ENCODE measurements around the gene GLT8D2. TPM values are rescaled to one million over a fixed set of nuclear protein-coding genes. Genes with fewer than 3 reads are reported as not detected.

The GLT8D2 gene, protein sequence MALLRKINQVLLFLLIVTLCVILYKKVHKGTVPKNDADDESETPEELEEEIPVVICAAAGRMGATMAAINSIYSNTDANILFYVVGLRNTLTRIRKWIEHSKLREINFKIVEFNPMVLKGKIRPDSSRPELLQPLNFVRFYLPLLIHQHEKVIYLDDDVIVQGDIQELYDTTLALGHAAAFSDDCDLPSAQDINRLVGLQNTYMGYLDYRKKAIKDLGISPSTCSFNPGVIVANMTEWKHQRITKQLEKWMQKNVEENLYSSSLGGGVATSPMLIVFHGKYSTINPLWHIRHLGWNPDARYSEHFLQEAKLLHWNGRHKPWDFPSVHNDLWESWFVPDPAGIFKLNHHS
- 10.1 to 13.1 TPM (median 11.1 TPM) in 3 replicates for total RNA-seq

DNA sequence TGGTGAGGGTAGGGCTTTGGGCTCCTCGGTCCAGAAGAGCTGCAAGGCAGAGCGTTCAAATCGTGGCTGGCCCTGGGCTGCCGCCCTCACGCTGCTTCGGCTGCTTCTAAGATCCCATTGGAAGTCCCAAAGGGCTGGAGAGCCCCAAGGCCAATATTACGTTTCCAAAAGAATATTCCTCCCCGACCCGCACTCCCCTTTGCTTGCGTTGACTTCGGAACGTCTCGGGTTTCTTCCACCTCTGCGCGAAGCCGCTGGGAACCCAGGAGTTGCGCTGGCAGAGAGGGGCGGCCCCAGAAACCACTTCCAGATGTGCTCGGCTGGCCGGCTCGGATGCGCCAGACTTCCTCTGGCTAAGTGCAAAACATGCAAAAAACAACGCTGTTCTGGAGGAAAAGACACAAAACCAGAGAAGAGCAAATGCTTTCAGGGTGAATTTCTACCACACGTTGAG lies at the start of gene GLT8D2:
GLT8D2 (minus strand) TSS at position 285 of the 454 bp plus-strand sequence. CDS start 30,539 bp downstream, outside the sequence.
- Mint-ChIP-seq H3K36me3 (no peaks in the 10 kb centered on the region), H3K27ac (peak within 1 kb of the TSS; percentile 86), H3K27me3 (ENCODE audit: low read depth) (peaks cover 37% of the 10 kb centered on the region), H3K4me1 (peaks cover 26% of the 10 kb centered on the region), H3K9me3 (peaks cover 7% of the 10 kb centered on the region), H3K4me3 (peak within 1 kb of the TSS; percentile 78)
- no peak for TF ChIP-seq CTCF (IDR thresholded peaks at IDR 0.05; ENCODE audit: unreplicated experiment)
- DNase-seq (ENCODE audit: low spot score in 2 of 2, unreplicated experiment in 2 of 2): peak; percentile 39 to 71

DNA sequence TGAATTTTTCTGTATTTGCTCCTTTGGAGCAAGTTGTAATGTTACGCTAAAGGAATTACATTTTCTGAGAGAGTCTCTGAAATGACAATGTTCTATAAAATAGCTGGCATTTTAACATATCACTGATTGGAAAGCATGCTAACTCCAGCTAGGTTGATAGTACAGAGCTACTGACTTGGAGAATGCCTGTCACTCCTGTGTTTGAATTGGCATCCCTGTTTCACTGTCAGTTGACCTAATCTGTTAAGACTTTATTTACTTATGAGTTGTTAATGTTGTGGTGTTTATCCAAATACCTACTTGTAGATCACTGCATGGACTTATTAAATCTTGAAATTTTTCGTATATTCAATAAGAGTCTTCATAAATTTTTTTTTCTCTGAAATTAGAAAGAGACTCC lies 48.0 kb upstream of the GLT8D2 start:
- Mint-ChIP-seq H3K27ac (no peak overlapping the region), H3K4me1 (peaks cover 3% of the 10 kb centered on the region), H3K9me3 (no peaks in the 10 kb centered on the region), H3K27me3 (ENCODE audit: low read depth) (no peaks in the 10 kb centered on the region), H3K4me3 (no peak overlapping the region), H3K36me3 (peaks cover 31% of the 10 kb centered on the region)
- no peak for TF ChIP-seq CTCF (IDR thresholded peaks at IDR 0.05; ENCODE audit: unreplicated experiment)
- DNase-seq (ENCODE audit: low spot score in 2 of 2, unreplicated experiment in 2 of 2): no peak

DNA sequence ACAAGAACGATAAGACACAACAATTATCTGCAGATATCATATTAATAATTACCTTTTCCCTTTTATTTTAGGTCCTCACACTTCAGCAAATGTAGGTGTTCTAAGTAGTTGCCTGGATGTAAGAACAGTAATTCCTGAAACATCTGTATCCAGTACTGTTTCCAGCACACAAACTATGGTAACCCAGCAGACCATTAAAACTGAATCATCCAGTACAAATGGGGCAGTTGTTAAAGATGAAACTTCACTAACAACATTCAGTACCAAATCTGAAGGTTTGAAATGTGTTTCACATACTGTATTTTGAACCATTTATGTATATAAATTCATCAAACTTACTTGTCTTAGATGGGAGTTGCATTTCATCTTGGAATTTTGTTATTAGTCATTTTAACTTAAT lies 45.3 kb upstream of the GLT8D2 start:
- peaks cover 3% of the 10 kb centered on the region for H3K4me1 Mint-ChIP-seq
- no peak overlapping the region for H3K4me3 Mint-ChIP-seq
- no peak for TF ChIP-seq CTCF (IDR thresholded peaks at IDR 0.05; ENCODE audit: unreplicated experiment)
- H3K27ac Mint-ChIP-seq: no peak overlapping the region
- H3K36me3 Mint-ChIP-seq: peaks cover 25% of the 10 kb centered on the region
- no peak for DNase-seq (ENCODE audit: low spot score in 2 of 2, unreplicated experiment in 2 of 2)
- H3K27me3 Mint-ChIP-seq (ENCODE audit: low read depth): no peaks in the 10 kb centered on the region
- no peaks in the 10 kb centered on the region for H3K9me3 Mint-ChIP-seq

DNA sequence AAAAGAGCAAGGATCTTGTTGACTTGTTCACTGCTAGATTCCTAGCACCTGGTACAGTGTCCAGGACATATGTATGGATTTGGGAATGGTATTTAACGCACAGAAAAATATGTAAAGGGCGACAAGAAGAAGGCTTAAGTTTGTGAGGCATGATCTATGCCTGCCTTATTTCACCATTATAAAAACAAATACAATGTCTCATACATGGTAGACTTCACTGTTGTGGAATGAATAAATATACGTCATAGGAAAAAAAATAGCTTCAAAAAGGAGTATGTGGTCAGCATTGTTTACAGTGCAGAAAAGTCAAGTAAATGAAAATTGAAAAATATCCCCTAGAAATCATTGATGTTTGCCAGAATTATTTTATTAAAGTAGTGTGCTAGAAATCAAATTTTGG lies 44.3 kb upstream of the GLT8D2 start:
- Mint-ChIP-seq H3K4me3 (no peak overlapping the region), H3K27ac (no peak overlapping the region), H3K9me3 (no peaks in the 10 kb centered on the region), H3K4me1 (peaks cover 3% of the 10 kb centered on the region), H3K36me3 (peaks cover 32% of the 10 kb centered on the region), H3K27me3 (ENCODE audit: low read depth) (no peaks in the 10 kb centered on the region)
- no peak for DNase-seq (ENCODE audit: low spot score in 2 of 2, unreplicated experiment in 2 of 2)
- no peak for TF ChIP-seq CTCF (IDR thresholded peaks at IDR 0.05; ENCODE audit: unreplicated experiment)

- peaks cover 32% of the 10 kb centered on the region for H3K36me3 Mint-ChIP-seq
- no peaks in the 10 kb centered on the region for H3K27me3 Mint-ChIP-seq (ENCODE audit: low read depth)
- H3K9me3 Mint-ChIP-seq: no peaks in the 10 kb centered on the region
- no peak overlapping the region for H3K4me3 Mint-ChIP-seq
- no peaks in the 10 kb centered on the region for H3K4me1 Mint-ChIP-seq
- H3K27ac Mint-ChIP-seq: no peak overlapping the region
- DNase-seq (ENCODE audit: low spot score in 2 of 2, unreplicated experiment in 2 of 2): no peak
- TF ChIP-seq CTCF (IDR thresholded peaks at IDR 0.05; ENCODE audit: unreplicated experiment): no peak
Measured at GRCh38 chr12:104091136-104091535, 41.1 kb upstream of the GLT8D2 start.

All from mesothelial cell of epicardium (in vitro differentiated cells).